COR-L47 (cell line): ENCODE results near the gene MAPT.

Experiments
- DNase-seq: peaks from one replicate; lab custom pipeline; 2025; lab: John Stamatoyannopoulos, UW

MAPT gene

DNA sequence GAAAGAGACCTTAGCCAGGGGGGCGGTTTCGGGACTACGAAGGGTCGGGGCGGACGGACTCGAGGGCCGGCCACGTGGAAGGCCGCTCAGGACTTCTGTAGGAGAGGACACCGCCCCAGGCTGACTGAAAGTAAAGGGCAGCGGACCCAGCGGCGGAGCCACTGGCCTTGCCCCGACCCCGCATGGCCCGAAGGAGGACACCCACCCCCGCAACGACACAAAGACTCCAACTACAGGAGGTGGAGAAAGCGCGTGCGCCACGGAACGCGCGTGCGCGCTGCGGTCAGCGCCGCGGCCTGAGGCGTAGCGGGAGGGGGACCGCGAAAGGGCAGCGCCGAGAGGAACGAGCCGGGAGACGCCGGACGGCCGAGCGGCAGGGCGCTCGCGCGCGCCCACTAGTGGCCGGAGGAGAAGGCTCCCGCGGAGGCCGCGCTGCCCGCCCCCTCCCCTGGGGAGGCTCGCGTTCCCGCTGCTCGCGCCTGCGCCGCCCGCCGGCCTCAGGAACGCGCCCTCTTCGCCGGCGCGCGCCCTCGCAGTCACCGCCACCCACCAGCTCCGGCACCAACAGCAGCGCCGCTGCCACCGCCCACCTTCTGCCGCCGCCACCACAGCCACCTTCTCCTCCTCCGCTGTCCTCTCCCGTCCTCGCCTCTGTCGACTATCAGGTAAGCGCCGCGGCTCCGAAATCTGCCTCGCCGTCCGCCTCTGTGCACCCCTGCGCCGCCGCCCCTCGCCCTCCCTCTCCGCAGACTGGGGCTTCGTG, at the start of gene MAPT:
Gene MAPT (plus strand): TSS at position 533 of the 763 bp plus-strand sequence. CDS start 67,784 bp downstream, outside the sequence.
- DNase-seq = peak; percentile 93

- DNase-seq = no peak
These were observed 49.5 kb upstream of the MAPT start, which contains the start of gene SPPL2C for GRCh38 chr17:45844695-45845375. SPPL2C (plus strand) TSS chr17:45844881; CDS start chr17:45844907, 26 bp downstream.

DNA sequence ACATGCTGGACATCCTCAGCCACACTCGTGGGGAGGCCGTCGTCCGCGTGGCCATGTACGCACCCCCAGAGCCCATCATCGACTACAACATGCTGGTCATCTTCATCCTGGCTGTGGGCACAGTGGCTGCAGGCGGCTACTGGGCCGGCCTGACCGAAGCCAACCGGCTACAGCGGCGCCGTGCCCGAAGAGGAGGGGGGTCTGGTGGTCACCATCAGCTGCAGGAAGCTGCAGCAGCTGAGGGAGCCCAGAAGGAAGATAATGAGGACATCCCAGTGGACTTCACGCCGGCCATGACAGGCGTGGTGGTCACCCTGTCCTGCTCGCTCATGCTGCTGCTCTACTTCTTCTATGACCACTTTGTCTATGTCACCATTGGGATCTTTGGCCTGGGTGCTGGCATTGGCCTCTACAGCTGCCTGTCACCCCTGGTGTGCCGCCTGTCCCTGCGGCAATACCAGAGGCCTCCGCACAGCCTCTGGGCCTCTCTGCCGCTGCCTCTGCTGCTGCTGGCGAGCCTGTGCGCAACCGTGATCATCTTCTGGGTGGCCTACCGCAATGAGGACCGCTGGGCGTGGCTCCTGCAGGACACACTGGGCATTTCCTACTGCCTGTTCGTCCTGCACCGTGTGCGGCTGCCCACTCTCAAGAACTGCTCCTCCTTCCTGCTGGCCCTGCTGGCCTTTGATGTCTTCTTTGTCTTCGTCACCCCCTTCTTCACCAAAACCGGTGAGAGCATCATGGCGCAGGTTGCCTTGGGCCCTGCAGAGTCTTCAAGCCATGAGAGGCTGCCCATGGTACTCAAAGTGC, 48.8 kb upstream of the MAPT start:
- no peak for DNase-seq

DNA sequence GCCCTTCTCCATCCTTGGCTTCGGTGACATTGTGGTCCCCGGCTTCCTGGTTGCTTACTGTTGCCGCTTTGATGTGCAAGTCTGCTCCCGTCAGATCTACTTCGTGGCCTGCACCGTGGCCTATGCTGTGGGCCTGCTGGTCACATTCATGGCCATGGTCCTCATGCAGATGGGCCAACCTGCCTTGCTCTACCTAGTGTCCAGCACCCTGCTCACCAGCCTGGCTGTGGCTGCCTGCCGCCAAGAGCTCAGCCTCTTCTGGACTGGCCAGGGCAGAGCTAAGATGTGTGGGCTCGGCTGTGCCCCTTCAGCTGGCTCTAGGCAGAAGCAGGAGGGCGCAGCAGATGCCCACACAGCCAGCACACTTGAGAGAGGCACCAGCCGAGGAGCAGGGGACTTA, 48.1 kb upstream of the MAPT start:
- DNase-seq = no peak

- DNase-seq = no peak
These were observed 47.7 kb upstream of the MAPT start for GRCh38 chr17:45846646-45847045.

GRCh38 chr17:45847101-45847500, 47.3 kb upstream of the MAPT start:
- no peak for DNase-seq

DNA sequence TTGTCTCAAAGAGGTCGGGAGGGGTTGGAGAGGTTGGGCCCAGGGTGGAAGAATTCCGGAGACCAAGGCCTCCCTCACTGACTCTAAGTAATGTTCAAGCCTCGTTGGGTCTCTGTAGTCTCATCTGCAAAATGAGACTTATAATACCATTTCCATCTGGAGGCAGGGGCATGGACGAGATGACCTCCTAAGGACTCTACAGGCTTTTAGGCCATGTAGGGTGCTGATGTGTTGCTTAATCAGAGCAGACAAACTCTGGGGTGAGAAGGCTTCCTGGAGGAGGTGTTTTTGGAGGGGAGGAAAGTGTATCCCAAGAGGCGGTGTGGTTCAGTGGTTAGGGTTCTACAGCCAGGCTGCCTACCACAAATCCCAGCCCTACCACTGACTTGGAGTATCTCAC, 46.6 kb upstream of the MAPT start:
- DNase-seq = no peak

DNA sequence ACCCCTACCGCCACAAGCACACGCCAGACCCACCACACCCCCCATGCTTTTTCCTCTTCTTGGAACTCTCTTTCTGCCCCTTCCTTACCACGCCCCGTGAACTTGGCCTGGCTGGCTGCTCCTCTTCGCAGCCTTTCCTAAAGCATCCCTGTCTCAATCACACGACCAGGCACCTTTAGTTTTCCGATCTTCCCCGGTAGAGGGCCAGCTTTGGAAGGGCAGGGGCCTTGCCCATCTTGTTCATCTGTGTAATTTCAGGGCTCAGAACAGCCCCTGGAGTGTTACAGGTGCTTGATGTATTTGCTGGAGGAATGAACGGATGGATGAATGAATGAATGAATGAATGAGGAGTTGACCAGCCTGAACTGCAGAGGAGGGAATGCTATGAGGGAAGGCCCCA, 45.9 kb upstream of the MAPT start:
- no peak for DNase-seq

DNA sequence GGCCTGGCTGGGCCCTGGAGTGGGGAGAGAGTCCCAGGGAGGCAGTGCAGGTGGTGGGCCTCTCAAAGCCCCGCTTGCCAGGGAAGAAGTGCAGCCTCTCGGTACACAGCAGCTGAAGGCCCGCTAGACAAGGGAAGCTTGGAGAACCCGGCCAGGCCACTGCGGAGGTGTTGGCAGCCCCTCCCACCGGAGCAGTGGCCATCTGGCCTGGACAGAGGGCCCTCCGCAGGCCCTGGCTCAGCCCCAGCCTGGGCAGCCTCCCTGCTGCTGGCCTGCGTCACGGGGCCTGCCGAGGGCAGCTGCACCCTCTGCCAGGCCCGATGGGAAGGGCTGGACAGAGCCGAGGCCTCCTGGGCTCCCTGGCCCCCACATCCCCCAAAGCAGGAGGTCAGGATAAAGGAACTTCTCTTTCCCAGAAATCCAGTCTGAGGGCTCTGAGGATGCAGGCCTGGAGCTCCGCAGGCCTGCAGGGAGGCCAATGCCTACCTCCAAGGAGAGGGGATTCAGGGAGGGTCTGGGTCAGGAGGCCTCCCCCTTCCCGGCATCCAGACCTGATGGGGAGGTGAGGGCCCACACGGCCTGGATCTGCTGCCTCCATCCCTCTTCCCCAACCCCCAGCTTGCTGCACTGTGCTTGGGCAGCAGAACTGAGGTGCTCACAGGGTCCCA, 45.4 kb upstream of the MAPT start:
- no peak for DNase-seq

GRCh38 chr17:45849536-45849990, 44.8 kb upstream of the MAPT start:
- DNase-seq = no peak

DNA sequence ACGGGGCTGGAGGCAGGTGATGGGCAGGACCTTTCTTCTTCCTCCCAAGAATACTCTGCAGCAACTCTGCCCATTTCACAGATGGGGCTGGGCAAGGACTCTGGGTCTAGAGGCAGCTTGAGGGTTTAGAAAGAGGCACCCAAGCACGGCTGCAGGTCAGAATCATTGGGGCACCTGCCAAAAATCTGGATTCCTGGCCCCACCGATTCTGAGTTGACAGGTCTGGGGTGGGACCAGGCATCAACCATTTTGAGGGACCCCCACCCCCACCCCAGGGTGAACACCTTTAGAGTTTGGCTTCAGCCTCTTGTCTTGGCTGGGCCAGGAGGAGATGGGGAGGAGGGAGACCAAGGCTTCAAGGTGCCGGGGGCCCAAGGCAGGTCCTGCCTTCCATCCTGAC, 44.3 kb upstream of the MAPT start:
- no peak for DNase-seq

- DNase-seq = no peak
These were observed 43.9 kb upstream of the MAPT start for GRCh38 chr17:45850468-45850867.

GRCh38 chr17:45851022-45851421, 43.3 kb upstream of the MAPT start:
- no peak for DNase-seq

GRCh38 chr17:45851464-45851863, 42.9 kb upstream of the MAPT start:
- no peak for DNase-seq

DNA sequence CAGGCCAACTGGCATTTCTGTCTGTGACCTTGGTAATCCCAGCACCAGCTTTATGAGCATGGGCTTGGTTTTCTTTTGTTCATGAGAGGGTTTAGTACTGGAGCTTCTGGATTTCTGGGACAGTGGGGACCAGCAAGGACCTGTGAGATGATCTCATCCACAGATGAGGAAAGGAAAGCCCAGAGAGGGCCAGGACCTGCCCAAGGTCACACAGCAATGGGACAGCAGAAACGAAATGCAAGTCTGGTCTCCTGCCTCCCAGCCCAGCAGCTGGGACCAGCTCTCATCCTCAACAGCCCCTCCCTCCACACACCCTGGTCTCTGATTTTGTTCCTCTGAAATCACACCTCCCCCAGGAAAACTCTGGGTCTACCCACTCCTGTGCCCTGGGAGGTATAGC, 42.5 kb upstream of the MAPT start:
- DNase-seq = no peak

DNA sequence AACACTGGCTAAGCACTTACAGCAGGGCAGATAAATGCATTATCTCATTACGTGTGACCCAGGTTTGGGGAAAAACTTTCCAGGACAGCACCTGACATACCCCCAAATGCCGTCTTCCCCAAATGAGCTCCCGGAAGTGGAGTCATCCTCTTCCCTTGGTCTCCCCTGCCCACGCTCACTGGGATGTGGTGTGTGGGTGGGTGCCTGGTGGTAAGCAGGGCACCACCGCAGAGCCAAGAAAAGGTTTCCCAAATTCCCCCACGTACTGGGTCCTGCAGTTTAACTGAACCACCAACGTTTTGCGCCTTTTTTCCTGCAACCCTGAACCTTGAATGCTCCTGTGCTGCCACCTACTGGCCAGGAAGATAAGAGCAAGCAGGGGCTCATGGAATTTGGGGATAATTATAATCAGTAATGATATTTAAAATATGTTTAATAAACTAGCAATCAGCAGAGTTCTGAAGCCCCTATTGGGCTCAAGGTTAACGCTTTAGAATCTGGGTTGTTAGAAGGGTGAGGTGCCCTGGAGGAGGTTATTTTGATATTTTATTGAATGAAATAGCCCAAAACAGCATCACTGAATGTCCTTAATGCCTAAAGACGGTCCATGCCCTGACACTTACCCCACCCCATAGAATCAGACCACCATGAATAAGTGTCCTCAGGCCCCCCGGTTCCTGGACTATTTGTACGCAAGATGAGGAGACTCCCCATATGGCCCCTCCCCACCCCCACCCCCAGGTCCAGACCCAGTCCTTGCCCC, 41.6 kb upstream of the MAPT start:
- peak; percentile 58 for DNase-seq

DNA sequence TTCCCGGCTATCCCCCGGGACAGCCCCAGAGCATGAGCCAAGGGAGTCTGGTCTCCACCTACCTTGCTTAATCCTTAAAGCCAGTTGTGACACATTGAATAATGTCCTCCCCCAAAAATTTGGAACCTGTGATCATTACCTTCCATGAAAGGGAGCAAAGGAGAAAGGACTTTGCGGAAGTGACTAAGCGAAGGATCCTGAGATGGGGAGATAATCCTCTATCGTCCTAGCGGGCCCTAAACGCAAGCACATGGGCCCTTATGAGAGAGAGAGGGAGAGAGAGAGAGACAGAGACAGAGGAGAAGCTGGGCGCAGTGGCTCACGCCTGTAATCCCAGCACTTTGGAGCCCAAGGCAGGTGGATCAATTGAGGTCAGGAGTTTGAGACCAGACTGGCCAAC, 40.1 kb upstream of the MAPT start:
- DNase-seq = no peak

DNA sequence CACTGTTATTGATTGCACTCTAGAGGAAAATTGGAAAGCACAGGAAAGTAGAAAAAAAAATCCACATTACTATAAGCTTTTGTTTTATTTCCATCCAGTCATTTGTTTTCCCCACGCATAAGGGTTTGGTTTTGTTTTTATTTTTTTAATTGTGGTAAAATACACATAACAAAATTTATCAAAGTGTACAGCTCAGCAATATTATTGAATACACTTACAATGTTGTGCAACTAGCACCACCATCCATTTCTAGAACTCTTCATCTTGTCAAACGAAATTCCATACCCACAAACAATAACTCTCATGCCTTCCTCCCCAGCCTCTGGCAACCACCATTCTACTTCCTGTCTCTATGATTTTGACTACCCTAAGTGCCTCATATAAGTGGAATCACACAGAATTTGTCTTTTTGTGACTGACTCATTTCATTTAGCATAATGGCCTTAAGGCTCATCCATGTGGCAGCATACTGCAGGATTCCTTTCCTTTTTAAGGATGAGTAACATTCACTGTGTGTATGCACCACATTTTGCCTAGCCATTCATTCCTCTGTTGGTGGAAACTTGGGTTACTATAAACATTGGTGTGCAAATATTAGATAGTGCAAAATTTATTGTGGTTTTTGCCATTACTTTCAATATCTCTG, 38.5 kb upstream of the MAPT start:
- no peak for DNase-seq

- DNase-seq = no peak
These were observed 36.2 kb upstream of the MAPT start for GRCh38 chr17:45857977-45858708.

DNA sequence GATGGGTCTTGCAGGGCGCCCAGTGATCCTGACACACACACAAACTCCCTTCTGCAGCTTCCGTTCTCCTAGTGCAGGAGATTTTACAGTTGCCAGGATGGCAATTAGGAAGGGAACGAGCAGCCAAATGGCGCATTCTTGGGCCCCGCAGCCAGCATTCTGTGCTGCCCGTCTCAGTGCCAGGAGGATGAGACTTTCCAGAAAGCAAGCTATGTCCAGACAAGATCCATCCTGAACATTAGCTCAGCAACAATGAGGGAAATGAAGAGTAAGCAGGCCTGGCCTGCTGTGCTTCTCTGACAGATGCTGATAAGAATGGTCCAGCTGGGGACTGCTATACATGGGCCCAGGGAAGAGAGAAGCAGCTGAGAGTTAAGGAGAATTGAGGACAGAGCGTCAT, 33.2 kb upstream of the MAPT start:
- no peak for DNase-seq
